ENCODE results near the gene SCNN1A.

DNA sequence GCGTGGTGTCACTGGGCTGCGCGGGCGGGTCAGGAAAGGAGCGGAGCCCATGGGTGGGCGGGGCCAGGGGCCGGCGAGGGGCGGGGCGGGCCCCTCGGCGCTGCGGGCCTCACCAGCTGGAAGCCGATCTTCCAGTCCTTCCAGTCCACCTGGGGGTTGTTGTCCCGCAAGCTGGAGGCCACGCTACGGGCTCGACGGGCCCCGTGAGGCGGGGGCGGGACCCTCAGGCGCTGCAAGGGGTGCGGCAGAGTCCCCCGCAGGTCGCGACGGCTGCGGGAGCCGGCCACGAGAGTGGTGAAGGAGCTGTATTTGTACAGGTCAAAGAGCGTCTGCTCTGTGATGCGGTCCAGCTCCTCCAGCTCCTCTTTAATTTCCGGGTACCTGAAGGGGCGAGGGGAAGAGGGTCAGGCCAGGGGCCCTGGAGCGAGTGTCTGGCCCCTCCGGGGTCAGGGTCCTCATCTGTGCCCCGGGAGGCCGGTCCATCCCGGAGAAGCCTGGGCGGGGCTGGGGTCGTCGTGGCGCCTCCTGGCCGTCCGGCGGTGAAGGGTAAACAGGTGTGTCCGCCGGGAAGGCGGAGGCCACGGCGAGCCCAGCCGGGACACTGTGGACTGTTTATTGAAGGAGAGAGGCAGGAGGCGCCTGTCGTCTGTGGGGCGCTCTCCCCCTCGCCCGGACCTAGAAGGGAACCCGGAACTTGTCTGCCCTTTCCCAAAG lies 11.9 kb downstream of the SCNN1A start:
- no peak for TF ChIP-seq TOE1 (CRISPR knock-in tag; IDR thresholded peaks at IDR 0.05)
- 0 out of 2 replicates have a peak, but pooled peaks have one; percentile 15 for TF ChIP-seq FOXM1 (CRISPR knock-in tag; IDR thresholded peaks at IDR 0.05)
- TF ChIP-seq RXRA (CRISPR knock-in tag; IDR thresholded peaks at IDR 0.05) = peak; percentile 82
- 0 out of 2 replicates have a peak, but pooled peaks have one; percentile 70 for TF ChIP-seq ZNF160 (CRISPR knock-in tag; IDR thresholded peaks at IDR 0.05)
- no peak for TF ChIP-seq GMEB2 (CRISPR knock-in tag; IDR thresholded peaks at IDR 0.05; ENCODE audit: low read depth)
- TF ChIP-seq HNRNPH1 (optimal IDR thresholded peaks at IDR 0.05; ENCODE audit: low read depth, low read length) = no peak
- peak; percentile 23 for TF ChIP-seq CBX1 (IDR thresholded peaks at IDR 0.05; ENCODE audit: low read depth)
- no peak for TF ChIP-seq CSRNP1 (CRISPR knock-in tag; IDR thresholded peaks at IDR 0.05)
- peak; percentile 69 for TF ChIP-seq ZNF883 (CRISPR knock-in tag; IDR thresholded peaks at IDR 0.05; ENCODE audit: not compliant biosample characterization)
- TF ChIP-seq HMG20B (CRISPR knock-in tag; conservative IDR thresholded peaks at IDR 0.05) = 0 out of 2 replicates have a peak, but pooled peaks have one; percentile 18
- TF ChIP-seq NFRKB (IDR thresholded peaks at IDR 0.05) = no peak

Measured in HepG2 (cell line).